Vagina (tissue), 2 donors: ENCODE measurements around the gene AQP12A.
"Not testable (repeated sequence)": the region's sequence is repeated elsewhere in the genome, so short reads cannot be mapped to it uniquely, and the experiment has no call there.

Experiments used
- CTCF ChIP-seq, 3 experiments: fragments of 450-650 bp in 2 of 3; fragments of 200-600 bp in 1 of 3; sonication (generic) in 1 of 3; IDR thresholded peaks; one replicate each; pipeline ENCODE4 v1.5.1; 2017 to 2019; ENCODE audit warnings: antibody characterized with exemption in 3 of 3, mild to moderate bottlenecking in 2 of 3, moderate library complexity in 2 of 3
- POLR2A ChIP-seq, 2 donors: fragments of 450-650 bp; IDR thresholded peaks; one replicate each; pipeline ENCODE4 v1.6.1; 2017; ENCODE audit warnings: antibody characterized with exemption in 2 of 2, mild to moderate bottlenecking in 2 of 2, moderate library complexity in 2 of 2

GRCh38 chr2:240683329-240683979 is 8.2 kb upstream of the AQP12A start:
- TF ChIP-seq CTCF, POLR2A (IDR thresholded peaks at IDR 0.05): not testable (repeated sequence)
